GM18867 (cell line): ENCODE results near the gene FLNB.
A peak's percentile ranks its signal among the peaks of the same experiment; 100 is the strongest.

Source experiments
- ATAC-seq: cut with Tn5 transposase; IDR thresholded peaks from one replicate; pipeline ENCODE4 v1.9.1; 2021; ENCODE audit warnings: mild to moderate bottlenecking, moderate library complexity; ENCODE audit not compliant: unreplicated experiment

The FLNB gene

DNA sequence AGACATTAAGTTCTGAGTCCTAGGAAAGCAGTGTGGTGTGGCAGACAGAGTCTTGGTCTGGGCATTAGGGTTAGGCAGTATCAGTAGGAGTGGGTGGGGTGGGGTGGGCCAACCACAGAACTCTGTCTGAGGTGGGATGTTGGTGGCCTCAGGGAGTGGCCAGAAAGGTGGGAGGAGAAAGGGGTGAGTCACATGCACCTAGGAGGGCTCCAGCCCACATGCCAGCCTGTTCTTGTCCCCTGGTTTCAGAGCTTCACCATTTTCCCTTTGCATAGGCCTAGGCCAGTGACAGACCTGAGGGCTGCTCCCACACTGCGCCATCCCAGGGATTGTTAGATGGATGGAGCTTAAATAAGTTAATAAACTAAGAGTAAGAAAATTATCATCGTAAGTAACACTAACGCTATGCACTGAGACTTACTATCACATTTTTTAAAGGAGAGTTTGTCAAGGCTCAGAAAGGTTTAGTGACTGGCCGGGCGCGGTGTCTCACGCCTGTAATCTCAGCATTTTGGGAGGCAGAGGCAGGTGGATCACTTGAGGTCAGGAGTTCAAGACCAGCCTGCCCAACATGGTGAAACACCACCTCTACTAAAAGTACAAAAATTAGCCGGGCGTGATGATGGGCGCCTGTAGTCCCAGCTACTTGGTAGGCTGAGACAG lies 168.7 kb downstream of the FLNB start:
- ATAC-seq: no peak

DNA sequence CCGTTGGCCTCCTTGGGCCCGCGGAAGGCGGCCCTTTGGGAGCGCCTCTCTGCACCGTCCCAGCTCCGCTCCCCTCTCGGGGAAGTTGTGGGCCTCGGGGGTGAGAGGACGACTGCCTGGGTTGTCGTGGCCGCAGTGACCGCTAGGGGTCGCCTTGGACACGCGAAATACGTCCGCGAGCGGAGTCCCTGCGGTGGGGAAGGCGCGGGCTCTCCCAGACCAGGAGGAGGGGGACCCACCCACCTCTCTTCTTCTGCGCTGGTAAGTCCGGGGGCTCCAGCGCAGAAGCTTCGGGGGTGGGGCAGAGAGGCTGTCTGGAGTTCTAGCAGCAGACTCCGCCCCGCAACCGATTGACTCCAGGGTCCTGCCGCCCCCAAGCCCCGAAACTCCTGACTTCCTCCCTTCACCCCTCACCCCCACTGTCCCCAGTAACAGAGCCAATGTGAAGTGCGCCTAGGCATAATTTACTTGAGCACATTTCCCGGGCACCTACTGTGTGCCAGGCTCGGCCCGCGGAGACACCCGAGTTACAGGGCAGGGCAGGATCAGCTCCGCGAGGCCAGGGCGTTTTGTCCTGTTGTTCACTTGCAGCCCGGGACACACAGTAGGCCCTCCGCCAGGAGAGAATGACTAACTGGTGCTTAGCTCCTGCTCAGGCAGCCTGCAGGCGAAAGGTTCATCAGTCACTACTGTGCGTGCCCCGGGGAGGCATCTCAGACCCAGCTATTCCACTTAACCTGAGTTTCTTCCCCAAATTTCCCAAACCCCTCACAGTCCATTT lies 169.7 kb downstream of the FLNB start:
- ATAC-seq: peak; percentile 82

DNA sequence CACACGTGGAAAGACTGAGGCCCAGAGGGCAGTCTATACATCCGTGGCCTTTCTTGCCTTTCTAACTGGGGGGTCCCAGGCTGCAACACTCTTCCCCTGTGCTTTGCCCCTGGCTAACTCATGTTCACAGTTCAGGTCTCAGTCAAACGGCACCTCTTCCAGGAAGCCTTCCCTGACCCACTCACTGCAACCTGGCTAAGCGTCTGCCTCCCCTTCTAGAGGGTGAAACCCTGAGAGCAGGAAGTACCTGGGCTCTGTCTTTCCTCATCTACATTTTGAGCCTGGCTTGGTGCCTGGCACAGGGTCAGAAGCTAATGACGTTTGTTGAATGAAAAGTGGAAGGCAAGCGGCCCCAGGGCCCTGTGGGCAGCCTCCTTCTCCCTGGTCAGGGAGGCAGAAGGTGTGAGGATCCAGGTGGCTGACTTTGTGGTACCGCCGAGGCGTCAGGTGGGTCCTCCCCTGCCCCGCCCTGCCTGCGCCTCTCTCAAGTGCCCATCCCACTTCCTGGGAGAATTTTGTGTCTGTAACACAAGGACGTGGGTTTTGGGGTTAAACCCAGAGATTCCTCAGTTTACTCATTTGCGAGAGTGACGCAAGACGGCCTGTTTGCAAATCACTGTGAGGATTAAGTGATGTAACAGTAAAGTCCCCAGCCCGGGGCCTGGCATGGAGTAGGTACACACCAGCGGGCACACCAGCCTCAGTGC lies 170.5 kb downstream of the FLNB start:
- ATAC-seq: no peak

DNA sequence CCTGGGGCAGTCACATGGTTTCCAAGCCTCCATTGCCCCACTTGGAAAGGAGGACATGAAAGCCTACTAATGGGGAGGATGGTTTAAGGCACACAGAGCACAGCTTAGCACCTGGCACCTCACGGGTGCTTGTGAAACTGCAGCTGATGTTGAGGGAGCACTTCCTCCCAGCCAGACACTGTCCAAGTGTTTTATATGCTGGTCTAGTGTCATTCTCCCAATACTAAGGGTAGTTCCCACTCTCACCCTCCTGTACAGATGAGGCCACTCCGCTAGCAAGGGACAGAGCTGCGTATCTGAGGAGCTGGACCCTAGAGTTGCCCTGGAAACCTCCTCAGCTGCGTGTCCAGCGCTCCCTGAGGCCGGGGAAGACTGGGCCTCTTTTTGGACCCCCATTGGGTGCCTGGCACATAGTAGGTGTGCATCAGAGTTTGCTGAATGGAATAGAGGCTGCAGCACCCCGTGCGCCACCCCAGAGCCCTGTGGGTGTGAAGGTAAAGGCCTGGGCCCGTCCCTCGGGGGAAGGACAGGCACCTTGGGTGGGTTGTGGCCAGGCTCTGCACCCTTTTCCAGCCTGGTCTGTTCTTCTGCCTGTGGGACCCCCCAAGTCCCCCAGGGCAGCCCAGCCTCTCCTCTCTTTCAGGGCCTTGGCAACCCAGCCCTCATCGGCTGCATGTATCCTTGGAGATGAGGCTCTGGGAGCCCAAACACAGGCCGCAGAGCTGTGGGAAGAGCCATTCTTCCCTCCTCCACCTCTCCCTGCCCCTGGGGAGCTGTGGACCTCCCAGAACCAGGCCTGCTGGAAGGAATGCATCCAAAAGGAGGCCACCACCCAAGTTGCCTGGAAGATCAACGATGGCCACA lies 171.2 kb downstream of the FLNB start:
- ATAC-seq: no peak

DNA sequence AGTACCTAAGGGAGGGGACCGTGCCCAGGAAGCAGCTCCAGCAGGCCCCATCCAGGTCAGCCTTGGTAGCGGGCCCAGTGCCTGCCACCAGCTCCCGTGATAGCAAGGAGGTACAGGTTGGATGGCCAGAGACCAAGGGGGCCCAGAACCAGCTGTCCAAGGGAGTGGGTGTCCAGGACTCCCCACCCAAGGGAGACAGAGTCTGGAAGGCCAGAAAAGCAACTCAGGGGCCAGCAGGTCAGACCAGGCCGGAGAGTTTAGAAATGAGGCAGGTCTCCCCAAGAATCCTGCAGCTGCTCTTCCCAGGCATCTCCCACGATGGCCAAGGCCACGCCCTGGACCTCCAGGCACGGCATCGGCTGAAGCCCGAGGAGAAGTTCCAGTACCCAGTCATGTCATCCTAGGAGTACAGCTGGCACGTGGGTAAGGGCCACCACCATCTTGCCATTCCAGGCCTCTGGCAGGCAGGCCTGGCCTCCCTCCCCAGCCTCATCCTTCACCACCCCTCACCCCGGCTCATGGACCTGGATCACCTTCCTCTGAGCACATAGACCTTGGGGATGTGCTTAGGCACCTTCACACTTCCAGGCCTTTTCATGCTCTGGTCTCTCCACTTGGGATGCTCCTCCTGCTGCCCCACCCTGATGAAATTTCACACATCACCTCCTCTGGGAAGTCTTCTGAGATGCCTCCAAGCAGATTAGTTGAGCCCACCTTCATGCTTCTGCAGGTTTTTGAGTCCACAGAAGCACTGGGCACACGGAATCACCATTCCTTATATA lies 172.1 kb downstream of the FLNB start:
- ATAC-seq: no peak

DNA sequence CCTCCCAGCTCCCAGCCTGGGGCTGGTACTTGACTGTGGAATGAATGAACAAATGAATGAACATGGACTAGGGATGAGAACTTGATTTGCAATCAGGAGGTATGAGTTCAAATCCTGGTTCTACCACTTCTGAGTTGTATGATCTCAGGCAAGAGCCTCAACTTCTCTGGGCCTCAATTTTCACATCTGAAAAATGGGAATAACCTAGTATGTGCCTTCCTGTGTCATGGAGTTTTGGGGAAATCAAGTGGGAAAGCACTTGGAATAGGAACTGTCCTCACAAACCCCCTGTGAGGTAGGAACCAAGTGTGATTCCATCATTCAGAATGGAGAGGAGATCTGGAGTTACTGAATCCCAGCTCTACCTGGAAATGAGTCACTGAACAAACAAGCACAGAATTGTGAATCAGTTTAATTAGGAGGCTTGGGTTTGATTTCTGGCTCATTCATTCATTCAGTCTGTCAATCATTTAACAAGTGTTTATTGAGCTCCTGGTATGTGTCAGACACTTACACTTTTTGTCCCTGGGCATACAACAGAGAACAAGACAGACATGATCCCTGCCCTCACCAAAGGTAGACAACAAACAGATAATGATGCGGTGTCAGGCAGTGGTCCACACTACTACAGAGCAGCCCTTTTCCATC lies 172.8 kb downstream of the FLNB start:
- no peak for ATAC-seq

DNA sequence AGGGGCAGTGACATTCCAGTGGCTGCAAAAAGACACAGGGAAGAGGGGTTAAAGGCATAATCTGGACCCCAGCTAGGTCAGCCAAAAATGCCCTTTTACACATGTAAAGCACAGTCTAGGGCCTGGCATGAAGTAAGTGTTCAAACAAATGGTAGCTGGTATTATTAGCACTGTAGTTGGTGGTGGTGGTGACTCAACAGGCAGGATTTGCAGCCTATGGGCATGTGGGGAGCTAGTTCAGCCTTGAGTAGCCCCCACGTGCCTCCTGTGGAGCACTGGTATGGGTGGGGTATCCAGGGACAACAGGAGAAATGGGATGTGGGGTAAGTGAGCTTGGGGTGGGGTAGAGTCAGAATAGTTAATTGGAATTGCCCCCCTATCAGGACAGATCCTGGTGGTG lies 175.0 kb downstream of the FLNB start:
- no peak for ATAC-seq

DNA sequence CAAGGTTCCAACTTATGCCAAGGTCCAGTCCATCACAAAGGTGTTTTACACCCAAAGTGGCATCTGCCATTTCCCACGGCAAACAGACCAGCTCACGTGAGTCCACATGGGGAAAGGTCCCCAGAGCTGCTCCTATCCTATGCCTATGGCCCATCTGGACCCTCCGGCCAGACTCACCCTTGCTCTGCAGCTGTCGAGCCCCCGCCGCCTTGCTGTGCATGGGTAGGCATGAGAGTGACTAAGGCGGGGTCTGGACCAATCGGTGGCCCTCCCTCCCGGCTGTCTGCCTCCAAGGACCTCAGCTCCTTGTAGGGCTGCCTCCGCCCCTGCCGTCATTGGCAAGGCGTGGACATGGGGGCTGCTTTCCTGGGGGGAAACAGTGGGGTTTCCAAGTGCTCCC lies 175.7 kb downstream of the FLNB start:
- no peak for ATAC-seq

DNA sequence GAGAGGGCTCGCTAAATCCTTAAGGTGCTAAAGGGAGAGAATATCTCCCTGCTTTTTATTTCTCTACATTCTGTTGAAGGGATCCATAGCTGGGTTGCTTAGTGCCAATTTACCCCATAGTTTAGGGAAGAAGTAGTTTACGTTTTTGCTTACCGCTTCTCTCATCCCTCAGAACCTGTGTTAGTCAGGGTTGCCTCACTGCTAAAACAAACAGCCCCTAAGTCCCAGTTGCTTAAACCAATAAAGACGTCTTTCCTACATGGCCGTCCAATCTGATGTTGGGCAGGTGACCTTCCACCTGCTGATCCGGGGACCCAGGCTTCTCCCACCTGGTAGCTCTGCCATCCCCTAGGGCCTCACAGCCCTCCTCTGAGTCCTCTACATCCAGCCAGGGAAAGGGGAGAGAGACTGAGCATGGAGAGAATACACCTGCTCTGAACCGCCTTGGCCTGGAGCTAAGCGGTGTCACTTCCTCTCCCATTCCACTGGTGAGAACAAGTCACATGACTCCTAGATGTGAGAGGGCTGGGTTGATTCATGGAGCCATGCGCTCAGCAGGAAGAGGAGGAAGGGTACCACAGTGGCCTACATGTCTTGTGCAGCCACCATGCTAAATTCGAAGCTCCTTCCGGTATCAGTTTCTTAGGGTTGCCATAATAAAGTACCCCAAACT lies 176.2 kb downstream of the FLNB start:
- no peak for ATAC-seq

DNA sequence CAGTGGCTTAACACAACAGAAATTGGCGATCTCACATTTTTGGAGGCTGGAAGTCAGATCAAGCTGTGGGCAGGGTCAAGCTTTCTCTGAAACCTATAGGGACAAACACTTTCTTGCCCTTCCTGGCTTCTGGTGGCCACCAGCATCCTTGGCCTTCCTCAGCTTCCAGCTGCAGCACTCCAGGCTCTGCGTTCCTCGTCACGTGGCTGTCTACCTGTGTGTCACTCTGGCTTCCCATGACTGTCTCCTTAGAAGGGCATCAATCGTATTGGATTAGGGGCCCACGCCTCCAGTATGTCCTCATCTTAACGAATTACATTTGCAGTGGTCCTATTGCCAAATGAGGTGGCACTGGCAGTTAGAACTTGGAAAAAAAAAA lies 176.7 kb downstream of the FLNB start:
- no peak for ATAC-seq

DNA sequence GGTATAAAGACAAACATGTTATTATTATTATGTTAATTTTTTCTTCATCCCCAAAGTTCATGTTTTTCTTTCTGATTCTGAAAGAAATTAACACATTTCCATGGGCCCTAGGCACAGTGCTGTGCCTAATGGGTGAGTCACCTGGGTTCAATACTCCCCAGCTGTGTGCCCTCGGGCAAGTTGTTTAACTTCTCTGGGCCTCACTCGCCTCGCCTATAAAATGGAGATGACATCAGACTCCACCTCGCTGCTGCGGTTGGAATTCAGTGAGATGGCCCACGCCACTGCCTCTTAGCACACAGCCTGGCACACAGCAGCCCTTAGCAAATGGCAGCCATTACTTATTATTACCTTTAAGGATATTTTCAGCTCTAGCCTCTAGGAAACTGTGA lies 179.9 kb downstream of the FLNB start:
- ATAC-seq: no peak

DNA sequence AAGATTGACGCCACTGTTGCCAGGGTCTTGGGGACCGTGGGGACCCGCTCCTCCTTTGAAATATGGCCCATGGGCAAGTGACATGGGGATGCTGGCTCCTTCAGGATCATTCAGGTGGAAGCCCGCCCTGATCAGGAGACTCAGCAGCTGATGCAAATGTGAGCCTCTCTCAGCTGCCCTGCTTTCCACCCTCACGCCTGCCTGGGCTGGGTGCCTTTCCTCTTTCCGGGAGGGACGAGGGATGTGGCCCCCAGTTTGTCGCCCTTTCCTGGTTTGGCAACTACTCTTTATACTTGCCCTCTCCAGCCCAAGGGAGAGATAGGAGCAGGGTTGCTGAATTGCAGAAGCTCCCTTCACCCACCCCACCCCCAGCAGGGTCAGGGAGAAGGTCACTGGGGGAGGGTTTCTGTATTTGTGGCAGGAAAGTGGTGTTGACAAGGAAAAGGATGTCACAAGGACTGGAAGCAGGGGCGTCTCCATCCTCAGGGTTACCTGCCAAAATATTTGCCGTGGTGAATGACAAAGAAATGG lies 180.8 kb downstream of the FLNB start:
- no peak for ATAC-seq

DNA sequence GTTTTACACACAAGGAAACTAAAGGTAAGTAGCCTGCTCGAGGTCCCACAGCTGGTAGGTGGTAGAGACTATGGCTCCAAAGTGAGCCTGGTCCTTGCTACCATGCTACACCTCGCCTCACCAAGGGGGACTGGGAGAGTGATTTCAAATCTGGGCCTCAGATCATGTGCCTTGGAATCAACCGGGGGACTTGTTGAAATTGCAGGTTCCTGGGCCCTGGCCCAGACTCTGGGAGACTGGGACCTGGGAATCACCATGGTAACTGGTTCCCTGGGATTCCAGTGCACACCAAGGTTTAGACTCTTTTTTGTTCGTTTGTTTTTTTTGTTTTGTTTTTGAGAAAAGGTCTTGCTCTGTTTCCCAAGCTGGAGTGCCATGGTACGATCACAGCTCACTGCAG lies 181.5 kb downstream of the FLNB start:
- ATAC-seq: no peak

DNA sequence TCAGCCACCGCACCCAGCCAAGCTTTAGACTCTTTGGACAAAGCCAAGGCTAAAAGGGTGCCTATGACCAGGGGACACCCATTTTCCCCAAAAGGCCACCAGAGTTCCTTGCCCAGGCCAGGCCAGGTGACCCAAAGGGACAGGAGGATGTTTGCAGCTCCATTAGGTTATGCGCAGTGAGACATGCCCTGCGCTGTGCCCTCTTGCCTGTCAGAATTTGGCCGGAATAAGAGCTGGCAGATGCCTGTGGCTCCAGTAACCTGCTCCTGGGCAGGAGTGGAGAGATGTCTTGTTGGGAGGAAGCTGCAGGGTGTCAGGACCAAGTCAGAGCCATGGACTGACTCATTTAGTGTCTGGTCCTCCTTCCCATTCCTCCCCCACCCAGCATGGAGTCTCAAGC lies 182.1 kb downstream of the FLNB start:
- no peak for ATAC-seq

DNA sequence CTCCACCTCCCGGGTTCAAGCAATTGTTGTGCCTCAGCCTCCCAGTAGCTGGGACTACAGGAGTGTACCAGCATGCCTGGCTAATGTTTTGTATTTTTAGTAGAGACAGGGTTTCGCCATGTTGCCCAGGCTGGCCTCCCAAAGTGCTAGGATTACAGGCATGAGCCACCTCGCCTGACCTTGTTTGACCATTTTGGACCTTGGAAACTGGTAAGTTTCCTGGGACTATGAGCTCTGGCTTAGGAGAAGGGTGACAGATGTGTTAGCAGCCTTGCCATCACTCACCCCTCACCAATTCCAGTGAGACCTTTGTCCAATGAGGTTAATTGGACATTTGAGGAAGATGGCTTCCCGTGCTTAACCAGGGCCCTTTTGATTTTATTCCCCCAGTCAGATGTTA lies 182.7 kb downstream of the FLNB start:
- ATAC-seq: no peak

DNA sequence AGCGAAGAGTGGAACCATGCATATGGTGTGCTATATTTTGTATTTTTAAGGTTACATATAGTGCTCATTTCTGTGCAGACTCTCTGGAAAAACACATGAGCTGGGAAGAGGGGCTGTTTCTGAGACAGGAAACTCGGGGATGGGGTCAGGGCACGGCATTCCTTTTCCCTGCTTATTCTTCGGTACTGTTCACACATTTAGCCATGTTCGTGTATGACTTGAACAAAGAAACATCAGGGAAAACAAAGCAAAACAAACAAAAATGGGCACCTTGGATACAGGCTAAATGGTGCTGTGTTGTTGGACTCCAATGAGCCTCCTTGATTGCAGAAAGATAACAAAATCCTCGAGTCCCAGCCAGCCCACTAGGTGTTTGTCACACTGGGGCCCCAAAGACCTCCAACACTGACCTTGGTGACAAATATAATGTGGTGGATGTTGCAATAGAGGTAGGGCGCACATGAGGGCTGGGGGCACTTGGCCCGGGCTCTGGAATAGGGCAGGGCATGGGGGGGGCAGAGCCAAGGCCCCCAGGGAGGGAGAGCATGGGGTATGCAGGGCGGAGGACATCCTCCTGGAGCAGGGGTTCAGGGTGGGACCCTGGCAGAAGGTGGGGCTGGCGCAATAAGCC lies 183.3 kb downstream of the FLNB start:
- ATAC-seq: no peak

DNA sequence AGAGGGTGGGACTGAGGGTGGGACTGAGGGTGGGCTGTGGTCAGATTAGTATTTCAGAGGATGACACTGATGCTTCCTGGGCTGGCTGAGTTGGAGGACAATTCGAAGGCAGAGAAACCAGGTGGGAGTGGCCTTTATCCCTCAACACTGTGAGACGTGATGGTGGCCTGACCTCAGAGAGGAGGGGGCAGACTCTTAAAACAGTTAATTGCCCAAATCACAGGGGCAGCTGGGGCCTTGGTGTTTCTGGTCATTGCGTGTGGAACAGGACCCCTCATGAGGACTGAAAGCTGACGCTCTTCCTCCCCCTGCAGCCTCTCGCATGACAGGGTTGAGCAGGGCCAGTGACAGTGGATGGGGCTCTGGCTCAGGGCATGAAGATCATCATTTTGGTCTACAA lies 183.8 kb downstream of the FLNB start:
- no peak for ATAC-seq

DNA sequence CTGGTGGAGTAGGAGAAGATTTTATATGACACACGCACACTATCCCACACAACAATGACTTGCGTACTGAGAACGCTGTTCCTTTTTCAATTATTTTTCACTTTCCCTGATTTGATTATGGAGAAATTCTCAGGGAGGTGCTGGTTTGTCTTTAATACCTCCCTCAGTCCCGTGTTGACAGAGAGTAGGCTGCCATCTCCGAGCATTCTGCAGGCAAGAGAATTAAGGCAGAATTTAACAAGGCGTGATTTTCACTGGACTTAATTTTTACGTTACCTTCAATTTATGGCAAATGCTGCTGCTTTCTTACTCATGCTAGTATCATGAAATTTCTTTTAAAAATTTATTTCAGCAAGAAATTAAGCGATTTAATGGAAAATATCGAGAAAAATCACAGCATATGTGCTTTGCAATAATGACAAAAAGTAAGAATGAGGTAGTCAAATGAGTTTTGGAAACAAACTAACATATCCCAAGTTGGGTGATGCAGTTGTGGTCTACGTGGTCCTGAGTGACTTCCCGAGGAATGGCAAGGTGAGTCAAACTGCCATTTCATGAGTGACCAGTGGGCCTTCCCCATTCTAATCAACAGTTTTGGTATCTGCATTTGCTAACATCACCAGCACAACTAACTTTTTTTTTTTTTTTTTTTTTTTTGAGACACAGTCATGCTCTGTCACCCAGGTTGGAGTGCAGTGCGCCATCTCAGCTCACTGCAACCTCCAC lies 185.6 kb downstream of the FLNB start:
- ATAC-seq: no peak
